ENCODE measurements around the gene PRSS50. TPM values are rescaled to one million over a fixed set of nuclear protein-coding genes. Genes with fewer than 3 reads are reported as not detected.
A peak's percentile ranks its signal among the peaks of the same experiment; 100 is the strongest.

Gene PRSS50
- total RNA-seq, 1 experiment from 2014 or later, result 0.70 TPM

- TF ChIP-seq ZBTB43 (CRISPR knock-in tag; IDR thresholded peaks at IDR 0.05) (no peak), NR3C1 (CRISPR knock-in tag; conservative IDR thresholded peaks at IDR 0.05; ENCODE audit: low read depth) (no peak), TEAD1 (CRISPR knock-in tag; IDR thresholded peaks at IDR 0.05) (no peak)
These were observed 48.3 kb downstream of the PRSS50 start (continued) for GRCh38 chr3:46669191-46669999.

DNA sequence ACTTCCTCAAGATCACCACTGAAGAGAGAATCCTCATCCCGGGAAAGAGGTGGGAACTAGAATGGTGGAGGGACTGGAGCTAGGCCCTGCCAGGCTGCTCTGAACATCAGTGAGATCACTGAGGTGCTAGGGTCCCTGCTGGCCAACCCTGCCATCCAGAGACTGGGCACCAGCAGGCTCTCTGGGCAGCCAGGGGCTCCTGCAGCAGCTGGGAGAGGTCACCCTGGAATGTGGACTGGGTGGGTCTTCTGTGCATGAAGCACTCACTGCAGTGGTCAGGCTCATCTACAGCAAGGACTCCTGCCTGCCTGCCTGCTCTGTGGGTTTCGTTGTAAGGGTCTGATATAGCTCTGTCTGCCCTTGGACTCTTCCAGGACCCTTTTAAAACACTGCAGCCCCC, 49.1 kb downstream of the PRSS50 start:
- no peaks in the 10 kb centered on the region for H3K9me3 Mint-ChIP-seq
- H3K36me3 Mint-ChIP-seq, result no peaks in the 10 kb centered on the region; the same call in 1 of the 2 replicates
- ChIA-PET CTCF (no interaction called here), POLR2A (no interaction called here)
- no peak overlapping the region for H3K27ac Mint-ChIP-seq
- TF ChIP-seq JAZF1 (CRISPR knock-in tag; IDR thresholded peaks at IDR 0.05) (no peak), ZNF671 (CRISPR knock-in tag; IDR thresholded peaks at IDR 0.05) (no peak), PREB (CRISPR knock-in tag; IDR thresholded peaks at IDR 0.05; ENCODE audit: borderline replicate concordance) (no peak), NFYB (CRISPR knock-in tag; conservative IDR thresholded peaks at IDR 0.05; ENCODE audit: low read depth) (no peak)
- peaks cover 5% of the 10 kb centered on the region for H3K4me1 Mint-ChIP-seq
- H3K4me3 Mint-ChIP-seq, result no peak overlapping the region
- DNase-seq (ENCODE audit: low spot score) (peak; percentile 4), ATAC-seq (no peak)
- no peaks in the 10 kb centered on the region; the same call in 1 of the 2 replicates for H3K27me3 Mint-ChIP-seq (ENCODE audit: low read depth)

DNA sequence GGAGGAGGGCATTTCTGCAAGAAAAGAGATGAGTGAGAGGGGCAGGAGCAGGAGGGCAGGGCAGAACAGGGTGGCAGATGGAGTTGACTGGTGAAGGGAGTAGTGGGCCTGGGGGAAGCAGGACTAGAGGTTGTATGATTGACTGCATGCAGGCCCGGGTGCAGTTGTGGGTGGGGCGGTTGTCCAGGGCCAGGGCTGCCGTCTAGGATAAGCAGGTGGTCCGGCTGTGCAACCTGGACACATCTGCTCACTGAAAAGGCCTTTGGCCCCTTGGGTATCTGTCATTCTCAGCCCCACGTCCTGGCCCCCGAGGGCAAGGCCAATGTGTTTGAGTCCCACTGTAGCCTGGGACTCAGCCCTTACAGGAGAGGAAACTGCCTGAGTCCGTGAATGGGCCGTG, 49.6 kb downstream of the PRSS50 start:
- H3K4me1 Mint-ChIP-seq, result peaks cover 10% of the 10 kb centered on the region
- no peak overlapping the region for H3K4me3 Mint-ChIP-seq
- ATAC-seq (no peak), DNase-seq (ENCODE audit: low spot score) (peak; percentile 8)
- ChIA-PET POLR2A (no interaction called here), CTCF (no interaction called here)
- no peak for TF ChIP-seq CREM (CRISPR knock-in tag; IDR thresholded peaks at IDR 0.05)
- no peak for TF ChIP-seq SP1 (CRISPR knock-in tag; conservative IDR thresholded peaks at IDR 0.05)
- TF ChIP-seq RORB (CRISPR knock-in tag; IDR thresholded peaks at IDR 0.05), result no peak
- TF ChIP-seq CDX4 (CRISPR knock-in tag; IDR thresholded peaks at IDR 0.05; ENCODE audit: borderline replicate concordance), result no peak
- H3K27ac Mint-ChIP-seq, result no peak overlapping the region; the same call in 1 of the 2 replicates
- no peaks in the 10 kb centered on the region; the same call in 1 of the 2 replicates for H3K27me3 Mint-ChIP-seq (ENCODE audit: low read depth)
- H3K9me3 Mint-ChIP-seq, result no peaks in the 10 kb centered on the region
- H3K36me3 Mint-ChIP-seq, result no peaks in the 10 kb centered on the region; the same call in 1 of the 2 replicates

DNA sequence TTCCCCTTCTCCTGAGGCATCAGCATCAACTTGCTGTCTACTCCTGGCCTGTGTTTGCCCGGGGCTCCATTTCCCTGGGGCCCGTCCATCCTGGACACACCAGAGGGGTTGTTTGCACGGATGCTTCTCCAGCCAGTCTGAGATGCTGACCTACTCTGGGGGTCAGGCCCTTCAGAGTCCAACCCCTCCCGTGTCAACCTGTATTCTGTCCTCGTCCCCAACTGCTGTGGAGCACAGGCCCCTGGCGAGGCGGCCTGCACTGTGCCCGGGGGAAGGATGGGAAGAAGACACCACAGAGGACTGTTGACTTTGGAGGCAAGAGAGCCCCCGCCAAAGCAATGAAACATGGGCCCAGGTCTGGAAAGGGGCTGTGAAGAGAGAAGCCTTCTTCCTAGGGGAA, 50.0 kb downstream of the PRSS50 start:
- no peak for ATAC-seq
- DNase-seq (ENCODE audit: low spot score), result peak; percentile 5
- ChIA-PET CTCF (no interaction called here), POLR2A (no interaction called here)
- H3K4me1 Mint-ChIP-seq, result peaks cover 14% of the 10 kb centered on the region
- H3K27ac Mint-ChIP-seq, result no peak overlapping the region; the same call in 1 of the 2 replicates
- H3K27me3 Mint-ChIP-seq (ENCODE audit: low read depth), result no peaks in the 10 kb centered on the region; the same call in 1 of the 2 replicates
- no peak overlapping the region for H3K4me3 Mint-ChIP-seq
- H3K36me3 Mint-ChIP-seq, result no peaks in the 10 kb centered on the region; the same call in 1 of the 2 replicates
- H3K9me3 Mint-ChIP-seq, result no peaks in the 10 kb centered on the region
- TF ChIP-seq NFATC4 (CRISPR knock-in tag; IDR thresholded peaks at IDR 0.05) (no peak), OVOL2 (CRISPR knock-in tag; IDR thresholded peaks at IDR 0.05; ENCODE audit: borderline replicate concordance) (no peak), USF2 (CRISPR knock-in tag; IDR thresholded peaks at IDR 0.05) (no peak), ELF4 (CRISPR knock-in tag; IDR thresholded peaks at IDR 0.05; ENCODE audit: low read depth) (no peak), ATF3 (CRISPR knock-in tag; conservative IDR thresholded peaks at IDR 0.05) (no peak), CREB1 (CRISPR knock-in tag; IDR thresholded peaks at IDR 0.05) (no peak), HMGA2 (CRISPR knock-in tag; IDR thresholded peaks at IDR 0.05) (no peak), NR2C2 (CRISPR knock-in tag; IDR thresholded peaks at IDR 0.05) (no peak), CBFB (CRISPR knock-in tag; IDR thresholded peaks at IDR 0.05; ENCODE audit: low read depth) (no peak), NFE2L1 (CRISPR knock-in tag; IDR thresholded peaks at IDR 0.05) (no peak), ZNF138 (CRISPR knock-in tag; conservative IDR thresholded peaks at IDR 0.05) (no peak)
- TF ChIP-seq, protein P1, sequence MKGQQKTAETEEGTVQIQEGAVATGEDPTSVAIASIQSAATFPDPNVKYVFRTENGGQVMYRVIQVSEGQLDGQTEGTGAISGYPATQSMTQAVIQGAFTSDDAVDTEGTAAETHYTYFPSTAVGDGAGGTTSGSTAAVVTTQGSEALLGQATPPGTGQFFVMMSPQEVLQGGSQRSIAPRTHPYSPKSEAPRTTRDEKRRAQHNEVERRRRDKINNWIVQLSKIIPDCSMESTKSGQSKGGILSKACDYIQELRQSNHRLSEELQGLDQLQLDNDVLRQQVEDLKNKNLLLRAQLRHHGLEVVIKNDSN (CRISPR knock-in tag; IDR thresholded peaks at IDR 0.05), result no peak
- TF ChIP-seq, protein P2, sequence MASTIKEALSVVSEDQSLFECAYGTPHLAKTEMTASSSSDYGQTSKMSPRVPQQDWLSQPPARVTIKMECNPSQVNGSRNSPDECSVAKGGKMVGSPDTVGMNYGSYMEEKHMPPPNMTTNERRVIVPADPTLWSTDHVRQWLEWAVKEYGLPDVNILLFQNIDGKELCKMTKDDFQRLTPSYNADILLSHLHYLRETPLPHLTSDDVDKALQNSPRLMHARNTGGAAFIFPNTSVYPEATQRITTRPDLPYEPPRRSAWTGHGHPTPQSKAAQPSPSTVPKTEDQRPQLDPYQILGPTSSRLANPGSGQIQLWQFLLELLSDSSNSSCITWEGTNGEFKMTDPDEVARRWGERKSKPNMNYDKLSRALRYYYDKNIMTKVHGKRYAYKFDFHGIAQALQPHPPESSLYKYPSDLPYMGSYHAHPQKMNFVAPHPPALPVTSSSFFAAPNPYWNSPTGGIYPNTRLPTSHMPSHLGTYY (CRISPR knock-in tag; IDR thresholded peaks at IDR 0.05), result no peak
